ENCODE results near the gene STIM1.

The STIM1 gene

DNA sequence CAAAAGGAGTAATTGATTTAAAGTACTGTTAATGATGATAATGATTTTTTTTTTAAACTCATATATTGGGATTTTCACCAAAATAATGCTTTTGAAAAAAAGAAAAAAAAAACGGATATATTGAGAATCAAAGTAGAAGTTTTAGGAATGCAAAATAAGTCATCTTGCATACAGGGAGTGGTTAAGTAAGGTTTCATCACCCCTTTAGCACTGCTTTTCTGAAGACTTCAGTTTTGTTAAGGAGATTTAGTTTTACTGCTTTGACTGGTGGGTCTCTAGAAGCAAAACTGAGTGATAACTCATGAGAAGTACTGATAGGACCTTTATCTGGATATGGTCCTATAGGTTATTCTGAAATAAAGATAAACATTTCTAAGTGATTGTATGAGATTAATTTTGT lies 283.0 kb downstream of the STIM1 start:
- DNase-seq: no peak

DNA sequence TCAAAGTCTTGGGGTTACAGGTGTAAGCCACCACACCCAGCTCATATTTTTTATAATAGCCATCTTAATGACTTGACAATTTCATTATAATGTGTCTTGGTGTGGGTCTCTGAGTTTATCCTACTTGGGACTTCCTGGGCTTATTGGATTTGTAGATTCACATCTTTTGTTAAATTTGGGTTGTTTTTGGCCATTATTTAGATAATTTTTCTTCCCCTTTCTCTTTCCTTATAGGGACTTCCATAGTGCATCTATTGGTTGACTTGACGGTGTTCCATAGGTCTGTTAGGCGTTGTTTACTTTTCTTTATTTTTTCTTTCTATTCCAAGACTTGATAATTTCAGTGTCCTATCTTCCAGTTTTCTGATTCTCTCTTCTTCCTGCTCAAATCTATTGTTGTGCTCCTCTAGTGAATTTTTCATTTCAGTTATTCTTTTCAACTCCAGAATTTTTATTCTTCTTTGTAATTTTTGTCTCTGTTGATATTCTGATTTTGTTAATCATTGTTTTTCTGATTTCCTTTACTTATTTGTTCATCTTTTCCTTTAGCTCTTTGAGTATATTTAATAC lies 284.7 kb downstream of the STIM1 start:
- DNase-seq: no peak

Measured in CD4-positive, alpha-beta T cell treated with Interleukin-15 for 1 hour (primary cell).